Stimulated activated CD8-positive, alpha-beta memory T cell treated with anti-CD3 and anti-CD28 coated beads, Interleukin-2, amount 100 ng/mL, for 48 hours (primary cell): ENCODE measurements around the gene TMEM59L.

Source experiments
- DNase-seq, 2 donors: peaks; one replicate each; pipeline ENCODE4 v3.0.0-alpha.2; 2020; ENCODE audit warnings: low read depth in 2 of 2

TMEM59L gene

DNA sequence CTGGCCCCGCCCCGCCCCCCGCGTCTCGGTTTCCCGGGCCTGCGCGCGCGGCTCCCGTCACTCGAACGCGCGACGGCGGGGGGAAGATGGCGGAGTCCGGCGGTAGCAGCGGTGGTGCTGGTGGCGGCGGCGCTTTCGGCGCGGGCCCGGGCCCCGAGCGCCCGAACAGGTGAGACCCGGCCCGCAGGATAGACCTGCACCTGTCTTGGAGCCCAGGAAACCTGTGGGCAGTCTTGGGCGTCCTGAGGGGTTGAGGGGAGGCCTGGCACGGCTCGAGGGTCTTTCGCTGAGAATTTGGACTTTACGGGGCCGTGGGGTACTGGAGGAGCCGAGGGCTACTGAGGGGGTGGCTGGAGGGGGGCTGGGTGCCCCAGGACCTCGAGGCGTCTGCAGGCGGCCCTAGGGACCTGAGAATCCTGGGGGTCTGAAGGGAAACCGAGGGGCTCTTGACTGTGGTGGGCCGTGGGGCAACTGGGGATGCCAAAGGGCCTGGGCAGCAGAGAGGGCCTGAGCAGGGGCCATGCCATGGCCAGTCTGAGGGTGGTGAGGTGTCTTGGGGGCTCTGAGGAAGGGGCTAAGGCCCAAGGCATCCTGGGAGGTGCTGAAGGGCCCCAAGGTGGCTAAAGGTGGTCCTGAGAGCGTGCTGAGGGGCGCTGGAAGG lies 24.4 kb downstream of the TMEM59L start, which contains the start of gene KLHL26:
TSS of gene KLHL26 (plus strand) at position 60 of the 661 bp plus-strand sequence. CDS start at position 87, 27 bp downstream.
- DNase-seq: no peak

DNA sequence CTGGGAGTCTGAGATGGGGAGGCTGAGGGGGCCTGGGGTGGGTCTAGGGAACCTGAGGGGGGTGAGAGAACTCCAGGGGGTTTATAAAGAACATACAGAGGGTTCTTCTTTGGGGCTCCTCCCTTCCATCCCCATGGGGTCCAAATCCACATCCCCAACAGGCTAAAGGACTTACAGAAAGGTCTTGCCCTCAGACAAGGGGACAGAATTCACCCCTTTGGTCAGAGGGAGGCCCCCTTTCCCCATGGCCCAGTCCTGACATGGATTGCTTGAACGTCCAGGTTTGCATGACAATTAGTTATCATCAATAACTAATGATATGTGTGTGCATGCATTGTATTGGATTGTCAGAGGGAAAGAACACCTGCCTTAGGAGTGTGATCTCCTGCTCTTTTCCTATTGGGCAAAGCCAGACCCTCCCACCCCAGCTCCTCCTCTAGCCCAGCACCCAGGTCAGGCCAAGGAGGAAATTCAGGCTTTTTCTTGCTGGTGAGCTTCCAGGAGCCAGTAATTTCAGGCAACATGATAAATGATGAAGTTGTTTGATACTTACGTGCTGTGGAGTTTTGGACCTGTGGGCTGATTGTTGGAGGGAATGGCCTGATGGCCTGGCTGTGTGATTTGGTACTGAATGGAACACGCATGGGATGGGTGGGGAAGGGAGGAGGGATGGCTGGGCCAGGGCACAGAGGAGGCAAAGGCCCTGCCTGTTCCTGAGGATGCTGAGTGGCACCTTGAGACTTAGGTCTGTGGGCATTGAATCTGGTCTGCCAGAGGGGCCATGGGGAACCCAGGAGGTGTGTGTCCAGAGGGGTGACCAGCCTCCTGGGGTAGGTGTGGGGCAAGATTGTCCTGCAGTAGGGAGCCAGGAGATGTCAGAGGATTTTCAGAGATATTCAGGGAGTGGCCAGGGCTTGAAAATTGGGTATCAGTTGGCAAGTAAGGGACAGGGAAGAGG lies 25.3 kb downstream of the TMEM59L start:
- no peak for DNase-seq

DNA sequence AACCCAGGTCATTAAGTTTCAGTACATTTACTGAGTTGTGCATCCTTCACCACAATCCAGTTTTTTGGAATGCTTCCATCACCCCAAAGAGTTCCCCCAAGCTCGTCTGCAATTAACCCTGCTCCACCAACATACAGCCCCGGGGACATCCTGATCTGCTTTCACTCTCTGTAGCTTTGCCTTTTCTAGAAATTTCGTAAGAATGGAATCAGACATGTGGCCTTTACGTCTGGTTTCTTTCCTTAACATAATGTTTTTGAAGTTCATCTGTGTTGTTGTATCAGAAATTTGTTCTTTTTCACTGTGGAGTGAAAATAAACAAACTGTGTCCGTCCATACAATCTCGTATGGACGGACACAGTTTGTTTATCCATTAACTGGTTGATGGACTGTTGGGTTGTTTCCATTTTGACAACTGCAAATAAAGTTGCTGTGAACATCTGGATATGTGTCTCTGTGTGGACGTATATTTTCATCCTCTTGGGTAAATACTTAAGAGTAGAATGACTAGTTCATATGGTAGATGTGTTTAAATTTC lies 27.1 kb downstream of the TMEM59L start:
- DNase-seq: no peak

DNA sequence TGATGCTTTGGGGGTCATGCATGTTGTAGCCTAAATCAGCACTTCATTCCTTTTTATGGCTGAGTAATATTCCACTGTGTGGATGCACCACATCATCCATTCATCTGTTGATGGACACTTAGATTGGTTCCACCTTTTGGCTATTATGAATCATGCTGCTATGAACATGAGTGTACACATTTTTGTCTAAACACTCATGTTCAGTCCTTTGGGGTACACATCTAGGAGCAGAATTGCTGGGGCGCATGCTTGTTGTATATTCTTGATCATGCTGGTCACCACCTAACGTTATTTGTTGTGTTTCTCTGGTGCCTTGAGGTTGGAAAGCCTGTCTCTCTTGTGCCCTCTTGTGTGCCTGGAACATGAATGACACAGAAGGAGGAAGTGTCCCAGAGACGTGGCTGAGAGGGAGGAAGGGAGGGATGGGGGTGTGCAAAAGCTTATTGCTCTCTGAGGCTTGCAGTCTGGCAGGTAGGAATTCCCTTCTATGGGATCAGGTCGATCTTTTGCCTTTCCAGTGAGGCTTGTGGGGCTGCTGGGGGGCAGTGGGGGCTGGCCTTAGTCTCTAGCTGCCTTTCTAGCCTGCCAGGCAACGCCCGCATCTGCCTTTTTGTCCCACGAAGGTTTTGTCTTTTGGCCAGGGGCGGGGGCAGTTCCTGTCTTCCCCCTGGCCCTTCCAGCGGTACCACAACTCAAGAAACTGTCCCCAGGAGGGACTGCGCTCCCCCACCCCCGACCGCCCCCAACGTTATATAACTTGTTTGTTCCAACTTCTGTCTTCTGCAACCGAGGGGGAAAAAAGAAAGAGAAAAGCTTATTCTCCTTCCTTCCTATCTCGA lies 31.7 kb downstream of the TMEM59L start:
- no peak for DNase-seq

DNA sequence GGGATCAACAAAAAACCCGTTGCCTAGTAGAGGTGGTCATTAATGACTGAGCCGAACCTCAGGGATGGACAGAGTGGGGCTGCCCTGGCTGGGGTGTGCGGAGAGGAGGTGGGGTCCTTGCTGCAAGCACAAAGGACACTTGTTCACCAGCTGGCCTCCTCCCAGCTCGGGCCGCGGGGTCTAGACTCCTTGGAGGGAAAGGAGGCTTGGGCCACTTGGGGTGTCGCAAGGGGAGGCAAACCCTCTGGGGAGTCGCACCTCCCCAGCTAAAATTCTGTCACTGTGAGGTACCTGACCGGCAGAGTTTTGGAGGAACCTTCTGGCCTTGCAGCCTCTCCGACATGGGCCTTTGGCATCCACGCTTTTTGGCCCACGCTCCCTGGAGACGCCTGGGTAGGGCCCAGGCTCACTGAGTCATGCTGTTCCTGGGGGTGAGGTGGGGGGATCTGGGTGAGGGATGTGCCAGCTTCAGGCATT lies 32.4 kb downstream of the TMEM59L start:
- no peak for DNase-seq

DNA sequence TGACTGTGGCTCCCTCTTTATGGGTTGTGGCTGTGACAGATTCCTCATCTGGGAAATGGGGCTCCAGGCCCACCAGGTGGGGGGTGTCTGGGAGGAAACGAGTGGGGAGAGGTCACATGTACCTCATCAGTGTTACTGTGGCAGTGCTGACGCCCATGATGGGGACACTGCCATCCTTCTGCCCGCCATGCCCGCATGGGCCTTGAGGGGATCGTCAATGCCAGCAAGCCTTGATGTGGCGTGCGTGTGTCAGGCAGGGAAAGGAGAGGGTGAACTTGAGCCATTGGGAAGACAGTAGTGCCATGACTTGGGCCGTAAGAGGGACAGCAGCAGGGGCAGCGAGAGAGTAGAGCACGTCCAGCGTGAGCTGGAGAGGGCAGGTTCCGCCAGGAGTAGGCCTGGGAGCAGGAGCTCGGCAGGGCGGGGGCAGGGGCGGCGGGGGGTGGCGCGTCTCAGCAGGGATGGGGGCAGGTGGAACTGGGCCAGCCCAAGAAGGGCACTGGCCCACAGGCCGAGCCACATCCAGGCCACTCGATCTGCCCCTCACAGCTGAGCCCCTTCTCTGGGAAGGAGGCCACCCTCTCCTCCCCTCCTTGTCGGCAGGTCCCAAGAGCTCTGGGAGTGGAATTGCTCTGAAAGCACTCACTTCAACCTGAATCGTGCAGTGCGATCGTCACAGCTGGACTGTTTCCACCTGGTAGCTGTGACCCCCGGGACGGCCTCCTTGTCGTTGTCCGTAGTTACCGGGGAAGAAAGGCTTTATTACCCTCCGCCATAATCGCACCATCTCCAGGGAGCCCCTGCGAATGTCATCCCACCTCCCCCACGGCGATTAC lies 34.1 kb downstream of the TMEM59L start:
- no peak for DNase-seq

DNA sequence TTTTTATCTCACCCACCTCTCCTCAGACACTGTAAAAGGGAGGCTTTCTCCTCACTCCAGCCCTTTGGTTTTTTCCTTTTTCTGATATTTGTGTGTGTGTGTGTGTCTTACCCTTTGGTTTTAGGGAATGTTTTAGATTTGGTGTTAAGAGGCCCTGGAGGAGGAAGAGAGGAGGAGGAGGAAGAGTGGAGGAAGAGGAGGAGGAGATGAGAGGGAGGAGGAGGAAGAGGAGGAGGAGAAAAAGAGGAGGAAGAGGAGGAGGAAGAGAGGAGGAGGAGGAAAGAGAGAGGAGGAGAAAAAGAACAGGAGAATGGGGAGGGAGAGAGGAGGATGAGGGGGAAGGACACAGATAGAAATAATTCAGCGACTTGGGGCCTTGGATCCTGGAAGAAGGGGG lies 34.7 kb downstream of the TMEM59L start:
- no peak for DNase-seq

DNA sequence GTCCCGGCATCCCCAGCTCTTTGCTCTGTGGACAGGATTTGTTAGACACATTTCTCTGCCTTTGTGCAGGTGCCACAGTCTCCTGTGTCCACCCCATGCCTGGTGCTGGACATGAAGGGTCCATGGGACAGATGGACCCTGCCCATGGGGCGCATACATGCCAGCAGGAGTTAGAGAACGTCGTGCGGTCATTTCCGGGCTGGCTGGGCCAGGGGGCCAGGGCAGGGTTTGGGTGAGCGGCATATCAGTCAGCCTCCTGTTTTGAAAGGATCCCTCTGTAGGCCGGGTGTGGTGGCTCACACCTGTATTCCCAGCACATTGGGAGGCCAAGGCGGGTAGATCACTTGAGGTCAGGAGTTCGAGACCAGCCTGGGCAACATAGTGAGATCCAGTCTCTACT lies 35.1 kb downstream of the TMEM59L start:
- DNase-seq: no peak

DNA sequence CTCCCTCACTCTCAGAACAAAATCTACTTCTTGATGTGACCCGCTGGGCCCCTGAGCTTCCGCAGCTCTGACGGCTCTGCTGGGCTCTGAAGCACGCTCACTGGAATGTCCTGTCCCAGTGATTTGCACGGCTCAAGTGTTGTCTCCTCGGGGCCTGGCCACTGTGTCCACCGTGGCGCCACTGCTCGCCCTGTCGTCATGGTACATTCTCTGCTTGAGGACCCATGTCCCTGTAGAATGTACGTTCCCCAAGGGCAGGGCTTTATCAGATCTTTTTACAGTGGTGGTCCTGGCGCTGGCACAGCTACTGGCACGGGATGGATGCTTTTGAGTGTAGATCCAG lies 36.3 kb downstream of the TMEM59L start:
- no peak for DNase-seq

DNA sequence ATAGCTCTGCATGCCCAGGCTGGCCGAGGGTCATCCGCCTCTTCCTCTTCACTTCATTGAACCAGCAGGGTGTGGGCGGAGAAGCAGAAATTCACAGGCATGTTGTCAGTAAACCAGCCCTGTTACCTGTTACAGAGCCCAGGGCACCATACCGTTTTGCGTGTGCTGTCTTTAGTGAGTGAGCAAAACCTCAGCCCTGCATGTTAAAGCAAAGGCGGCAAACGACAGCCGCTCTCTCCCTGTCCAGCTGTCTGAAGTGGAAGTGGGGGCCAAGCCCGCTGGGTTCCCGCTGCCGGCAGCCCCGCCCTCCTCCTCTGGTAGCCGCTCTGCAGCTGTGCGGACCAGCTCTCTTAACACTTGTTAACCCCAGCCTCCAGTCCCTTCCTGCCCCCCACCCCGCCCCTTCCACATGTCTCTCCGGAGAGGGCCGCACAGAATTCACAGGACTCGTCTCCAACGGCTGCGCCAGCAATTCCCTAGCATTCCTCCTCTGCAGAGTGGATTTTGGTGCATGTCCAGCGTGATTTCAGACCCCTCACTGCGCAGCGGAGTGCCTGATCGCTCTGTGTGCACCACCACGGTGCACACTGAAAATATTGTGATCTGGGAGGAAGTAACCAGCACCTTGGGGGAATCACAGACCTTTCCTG lies 36.8 kb downstream of the TMEM59L start:
- DNase-seq: no peak

DNA sequence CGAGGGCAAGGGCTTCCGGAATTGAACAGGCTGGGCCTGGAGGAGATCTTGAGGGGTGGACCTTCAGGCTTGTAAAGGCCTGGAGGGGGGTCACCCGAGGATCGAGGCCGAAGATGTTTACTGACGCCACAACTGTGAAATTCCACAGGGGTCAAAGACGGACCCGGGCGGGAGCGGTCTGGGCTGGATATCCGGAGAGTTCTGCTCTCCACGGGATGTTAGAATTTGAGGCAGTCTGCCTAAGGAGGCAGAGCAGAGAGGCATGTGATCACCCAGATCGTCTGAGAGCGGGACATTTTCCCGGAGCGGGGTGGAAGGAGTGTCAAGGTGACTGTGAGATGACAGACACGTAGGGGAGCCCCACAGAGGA lies 37.3 kb downstream of the TMEM59L start:
- DNase-seq: no peak

DNA sequence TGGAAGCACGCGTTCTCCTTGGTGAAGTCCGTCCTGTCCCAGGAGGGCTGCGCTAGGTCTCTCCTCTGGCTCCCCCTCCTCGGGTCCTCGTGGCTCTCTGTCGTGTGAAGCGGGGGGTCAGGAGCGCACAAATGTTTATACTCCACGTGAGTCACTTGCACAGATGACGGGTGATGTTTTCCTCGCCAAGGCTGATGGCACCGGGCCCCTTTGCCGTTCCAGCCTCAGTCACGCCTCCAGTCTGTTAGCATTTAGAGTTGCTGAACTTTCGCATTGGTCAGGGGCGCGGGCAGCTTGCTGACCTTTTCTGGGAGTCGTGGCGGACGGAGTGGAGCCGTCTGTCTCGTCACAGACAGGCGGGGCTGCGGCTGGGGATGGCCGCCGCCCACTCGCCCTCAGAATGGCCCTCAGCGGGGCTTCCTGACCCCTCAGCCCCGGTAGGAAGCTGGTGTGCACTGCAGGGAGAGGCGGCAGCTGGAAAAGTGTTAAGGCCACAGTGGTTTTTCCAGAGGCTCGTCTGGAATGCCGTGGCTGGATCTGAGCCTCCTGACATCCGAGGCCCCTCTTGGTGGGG lies 37.9 kb downstream of the TMEM59L start:
- DNase-seq: no peak

DNA sequence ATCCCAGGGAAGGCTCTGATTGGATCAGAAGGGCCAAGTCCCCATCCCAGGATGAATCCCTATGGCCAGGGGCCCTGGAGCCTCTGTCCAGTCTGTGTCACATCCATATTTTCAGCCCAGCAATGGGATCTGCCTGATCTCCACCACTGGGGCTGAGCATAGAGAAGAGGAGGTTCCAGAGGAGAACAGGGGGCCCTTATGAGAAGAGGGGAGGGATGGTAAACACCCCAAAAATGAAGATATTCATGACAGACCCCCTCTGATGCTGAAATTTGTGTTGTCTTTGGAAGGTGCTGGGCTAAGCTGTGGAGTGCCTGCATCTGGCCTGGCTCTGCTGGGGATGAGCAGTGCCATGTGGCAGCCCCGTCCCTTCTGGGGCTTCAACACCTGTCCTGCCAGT lies 38.6 kb downstream of the TMEM59L start:
- no peak for DNase-seq

DNA sequence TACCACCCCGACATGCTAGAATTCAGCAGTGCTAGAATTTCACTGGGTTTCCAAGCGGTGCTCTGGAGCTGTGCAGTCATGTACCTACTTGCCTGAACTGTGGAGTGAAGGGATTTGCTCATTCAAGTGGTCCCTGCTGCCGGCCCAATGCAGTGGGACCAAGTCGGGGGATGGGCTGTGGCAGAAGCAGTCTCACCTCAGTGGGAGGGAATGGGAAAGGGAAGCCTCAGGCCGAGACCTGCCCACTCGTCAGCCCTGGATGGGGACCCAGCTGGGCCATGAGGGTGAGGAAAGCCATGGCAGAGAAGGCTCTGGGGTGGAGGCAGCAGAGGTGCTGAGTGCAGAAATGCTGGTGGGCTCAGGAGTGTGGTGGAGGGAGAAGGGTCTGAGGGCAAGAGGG lies 39.1 kb downstream of the TMEM59L start:
- DNase-seq: no peak

DNA sequence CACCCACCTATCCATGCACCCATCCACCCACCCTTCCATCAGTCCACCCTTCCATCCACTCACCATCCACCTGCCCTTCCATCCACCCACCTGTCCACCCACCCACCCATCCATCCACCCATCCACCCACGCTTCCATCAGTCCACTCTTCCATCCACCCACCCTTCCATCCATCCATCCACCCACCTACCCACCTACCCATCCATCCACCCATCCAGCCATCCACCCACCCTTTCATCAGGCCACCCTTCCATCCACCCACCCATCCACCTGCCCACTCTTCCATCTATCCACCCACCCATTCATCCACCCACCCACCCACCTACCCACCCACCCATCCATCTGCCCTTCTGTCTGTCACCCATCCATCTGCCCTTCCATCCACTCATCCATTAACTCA lies 41.2 kb downstream of the TMEM59L start:
- DNase-seq: no peak

DNA sequence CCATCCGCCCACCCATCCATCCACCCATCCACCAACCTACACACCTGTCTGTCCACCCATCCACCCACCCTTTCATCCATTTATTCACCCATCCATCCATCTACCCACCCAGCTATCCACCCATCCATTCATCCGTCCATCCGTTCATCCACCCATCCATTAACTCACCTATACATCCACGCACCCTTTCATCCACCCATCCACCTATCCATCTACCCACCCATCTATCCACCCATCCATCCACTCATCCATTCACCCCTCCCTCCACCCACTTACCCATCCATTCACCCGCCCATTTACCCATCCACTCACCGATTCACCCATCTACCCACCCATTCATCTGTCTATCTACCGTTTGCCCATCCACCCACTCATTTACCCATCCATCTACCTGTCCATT lies 41.8 kb downstream of the TMEM59L start:
- no peak for DNase-seq

DNA sequence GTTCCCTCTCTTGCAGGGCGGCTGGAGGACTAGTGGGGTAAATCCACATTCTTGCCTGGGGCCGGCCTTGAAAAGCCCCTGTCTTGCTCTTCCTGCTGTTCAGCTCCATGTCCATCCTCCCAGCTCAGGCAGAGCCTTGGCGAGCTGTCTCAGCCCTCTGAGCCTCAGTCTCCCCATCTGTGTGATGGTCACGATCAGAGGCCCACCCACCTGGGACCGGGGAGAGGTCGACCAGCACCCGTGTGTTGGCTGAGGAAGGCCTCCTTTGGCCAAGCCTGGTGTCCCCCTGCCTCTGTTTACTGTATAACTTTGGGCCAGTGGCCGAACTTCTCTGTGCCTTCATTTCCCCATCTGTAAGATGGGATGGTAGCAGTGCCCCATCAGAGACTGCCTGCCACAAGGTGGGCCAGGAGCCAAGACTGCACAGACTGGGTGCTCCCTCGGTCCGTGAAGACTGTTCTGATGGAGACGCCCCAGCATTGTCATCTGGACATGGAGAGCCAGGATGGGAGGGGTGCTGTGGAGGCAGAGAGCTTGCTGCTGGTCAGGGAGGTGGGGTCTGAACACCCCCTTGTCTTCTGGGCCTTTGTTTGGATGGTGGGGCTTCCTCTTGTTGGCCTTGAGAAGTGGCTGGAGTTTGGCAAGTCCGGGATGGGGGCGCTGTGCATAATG lies 42.6 kb downstream of the TMEM59L start:
- no peak for DNase-seq

DNA sequence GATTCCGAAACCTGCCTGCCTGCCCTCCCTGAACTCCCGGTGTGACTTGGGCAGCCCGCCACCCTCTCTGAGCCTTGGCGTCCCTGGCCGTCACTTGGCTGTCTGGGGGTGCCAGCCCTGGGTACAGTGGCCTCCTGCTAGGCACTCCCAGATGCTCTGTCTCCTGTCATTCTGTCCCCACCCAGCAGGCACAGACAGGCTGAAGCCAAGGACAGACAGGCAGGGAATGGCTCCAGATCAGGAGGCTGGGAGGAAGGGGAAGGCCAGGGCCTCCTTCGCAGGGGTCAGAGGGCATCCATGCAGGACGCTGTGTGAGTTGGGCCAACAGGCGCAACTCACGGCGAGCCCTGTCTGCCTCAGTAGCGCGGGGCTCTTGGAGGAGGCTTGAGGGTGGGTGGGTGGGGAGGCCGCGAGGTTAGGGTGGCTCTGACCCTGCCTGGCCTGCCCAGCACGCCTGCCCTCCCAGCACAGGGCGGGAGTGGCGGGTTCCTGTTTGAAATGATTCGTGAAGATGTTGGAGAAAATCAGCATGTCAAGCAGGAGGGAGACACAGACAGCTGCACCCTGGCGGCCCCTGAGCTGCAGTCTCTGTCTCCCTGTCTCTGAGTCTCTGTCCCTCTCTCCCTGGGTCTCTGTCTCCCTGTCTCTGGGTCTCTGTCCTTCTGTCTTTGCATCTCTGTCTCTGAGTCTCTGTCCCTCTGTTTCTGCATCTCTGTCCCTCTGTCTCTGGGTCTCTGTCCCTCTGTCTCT lies 43.8 kb downstream of the TMEM59L start:
- no peak for DNase-seq
